Measurements from ENCODE around the gene DAZ4.
"Not testable (repeated sequence)": the region's sequence is repeated elsewhere in the genome, so short reads cannot be mapped to it uniquely, and the experiment has no call there.

Gene DAZ4

GRCh38 chrY:24833619-24834018, at the start of gene DAZ4:
TSS of gene DAZ4 (plus strand) at chrY:24833919. CDS start at chrY:24834127, 208 bp downstream.
- not testable (repeated sequence) for DNase-seq (ENCODE audit: low read depth)

- not testable (repeated sequence) for DNase-seq (ENCODE audit: low read depth)
Measured at GRCh38 chrY:24813293-24813692, 20.4 kb upstream of the DAZ4 start, which contains the start of gene DAZ3. TSS of gene DAZ3 (minus strand) at chrY:24813393. CDS start at chrY:24813185, 208 bp downstream.

- not testable (repeated sequence) for DNase-seq (ENCODE audit: low read depth)
Measured at GRCh38 chrY:24821836-24822235, 11.9 kb upstream of the DAZ4 start.

GRCh38 chrY:24824184-24824879, 9.4 kb upstream of the DAZ4 start:
- not testable (repeated sequence) for DNase-seq (ENCODE audit: low read depth)

- DNase-seq (ENCODE audit: low read depth), result not testable (repeated sequence)
Measured at GRCh38 chrY:24825069-24825468, 8.7 kb upstream of the DAZ4 start.

Data from stimulated activated CD8-positive, alpha-beta memory T cell treated with anti-CD3 and anti-CD28 coated beads, Interleukin-15, amount 100 ng/mL, for 1 hour (primary cell).